Upper lobe of left lung (tissue), 4 donors: ENCODE measurements around the gene FXYD5.

Experiments used
- CTCF ChIP-seq, 6 experiments: fragments of 450-650 bp in 4 of 6; fragments of 200-600 bp in 2 of 6; sonication (generic) in 2 of 6; IDR thresholded peaks; one replicate each; pipeline ENCODE4 v1.5.1; 2016 to 2019; ENCODE audit warnings: antibody characterized with exemption in 6 of 6
- POLR2A ChIP-seq, 4 donors: fragments of 450-650 bp; IDR thresholded peaks; one replicate each; pipeline ENCODE4 v1.5.1; 2016 to 2017; ENCODE audit warnings: antibody characterized with exemption in 4 of 4, mild to moderate bottlenecking in 2 of 4

GRCh38 chr19:35134601-35135242 lies 19.8 kb upstream of the FXYD5 start, which contains the start of gene LGI4:
- TF ChIP-seq CTCF (IDR thresholded peaks at IDR 0.05): no peak
- TF ChIP-seq POLR2A (IDR thresholded peaks at IDR 0.05): no peak
